Mucosa of rectum (tissue), 2 donors: Measurements from ENCODE around the gene SPDYE2B.
"Not testable (repeated sequence)": the region's sequence is repeated elsewhere in the genome, so short reads cannot be mapped to it uniquely, and the experiment has no call there.

ENCODE experiments used
- H3K27ac ChIP-seq, 2 donors: one replicate each; pipeline ENCODE4 v1.7.0; 2013; ENCODE audit warnings: inconsistent platforms in 2 of 2, low read depth in 2 of 2, low read length in 2 of 2
- H3K27me3 ChIP-seq, 2 donors: one replicate each; pipeline ENCODE4 v1.7.0; 2013; ENCODE audit warnings: low read length in 2 of 2; ENCODE audit not compliant: control insufficient read depth in 2 of 2, insufficient read depth in 2 of 2
- H3K36me3 ChIP-seq, 2 donors: one replicate each; pipeline ENCODE4 v1.7.0; 2013; ENCODE audit warnings: low read length in 2 of 2; ENCODE audit not compliant: control insufficient read depth in 2 of 2, insufficient read depth in 2 of 2
- H3K4me1 ChIP-seq, 2 donors: one replicate each; pipeline ENCODE4 v1.7.0; 2013; ENCODE audit warnings: low read length in 2 of 2, mild to moderate bottlenecking in 1 of 2; ENCODE audit not compliant: control insufficient read depth in 2 of 2, insufficient read depth in 2 of 2
- H3K4me3 ChIP-seq, 2 donors: one replicate each; pipeline ENCODE4 v1.7.0; 2013; ENCODE audit warnings: low read length in 2 of 2
- H3K9ac ChIP-seq, 2 donors: one replicate each; pipeline ENCODE4 v1.7.0; 2013; ENCODE audit warnings: low read length in 2 of 2, low read depth in 1 of 2, mild to moderate bottlenecking in 1 of 2
- H3K9me3 ChIP-seq, 2 donors: one replicate each; pipeline ENCODE4 v1.7.0; 2013; ENCODE audit warnings: low read length in 2 of 2; ENCODE audit not compliant: control insufficient read depth in 2 of 2
- donor health status: healthy.
- donor health status: Normal muscosa, but diverticular disease.

Gene SPDYE2B

DNA sequence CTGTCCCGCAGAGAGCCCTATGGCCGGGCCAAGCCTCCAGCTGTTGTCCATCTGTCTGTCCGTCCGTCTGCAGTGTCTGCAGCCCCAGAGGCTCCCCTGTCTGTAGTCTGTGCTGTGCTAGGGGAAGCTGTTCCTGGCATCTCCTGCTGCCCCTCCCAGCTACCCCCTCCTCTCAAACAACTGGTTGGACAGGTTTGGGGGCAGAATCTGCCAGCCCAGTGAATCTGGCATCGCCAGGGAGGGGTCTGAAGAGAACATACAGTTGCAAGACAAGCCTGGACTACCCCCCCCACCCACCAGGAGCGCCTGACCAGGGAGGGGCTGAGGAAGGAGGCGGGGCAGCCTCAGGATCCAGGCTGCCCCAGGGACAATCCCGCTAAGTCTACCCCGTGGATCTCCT is 7.4 kb upstream of the SPDYE2B start, which contains the start of gene UPK3BL1:
Gene UPK3BL1 (minus strand): TSS at position 101 of the 400 bp plus-strand sequence. CDS start 50 bp downstream, at position 51.
- H3K9ac ChIP-seq, H3K9me3 ChIP-seq, H3K36me3 ChIP-seq, H3K4me1 ChIP-seq, H3K27me3 ChIP-seq, H3K4me3 ChIP-seq, H3K27ac ChIP-seq: not testable (repeated sequence)

DNA sequence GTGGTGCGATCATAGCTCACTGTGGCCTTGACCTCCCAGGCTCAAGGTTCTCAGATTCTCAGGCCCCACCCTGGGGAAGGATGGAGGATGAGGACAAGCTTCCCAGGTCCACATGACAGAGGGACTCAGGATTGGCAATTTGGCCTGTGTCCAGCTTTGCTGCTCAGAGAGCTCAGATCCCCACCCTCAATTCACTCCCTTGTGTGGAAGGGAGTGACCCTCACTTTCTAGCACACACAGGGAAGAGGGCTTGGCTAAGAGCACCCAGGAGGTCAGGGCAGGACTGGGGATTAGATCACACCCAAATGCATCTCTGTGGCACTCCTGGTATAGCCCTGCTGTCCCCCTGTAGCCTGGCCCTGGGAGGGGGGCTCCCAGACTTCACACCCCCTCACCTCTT is 6.7 kb upstream of the SPDYE2B start:
- H3K9ac ChIP-seq, H3K9me3 ChIP-seq, H3K4me3 ChIP-seq, H3K36me3 ChIP-seq, H3K27me3 ChIP-seq, H3K4me1 ChIP-seq, H3K27ac ChIP-seq: not testable (repeated sequence)

DNA sequence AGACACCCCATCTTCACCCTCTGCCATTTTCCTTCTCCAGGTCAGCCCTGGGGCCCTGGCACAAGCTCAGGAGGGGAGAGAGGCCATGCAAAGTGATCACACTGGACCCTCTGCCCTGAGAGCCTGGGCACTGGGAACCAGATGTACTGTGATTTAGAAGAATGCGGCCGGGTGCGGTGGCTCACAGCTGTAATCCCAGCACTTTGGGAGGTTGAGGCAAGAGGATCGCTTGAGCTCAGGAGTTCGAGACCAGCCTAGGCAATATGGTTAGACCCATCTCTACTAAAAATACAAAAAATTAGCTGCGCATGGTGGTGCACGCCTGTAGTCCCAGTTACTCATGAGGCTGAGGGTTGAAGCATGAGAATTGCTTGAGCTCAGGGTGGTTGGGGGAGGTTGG is 2.3 kb upstream of the SPDYE2B start:
- H3K27me3 ChIP-seq, H3K27ac ChIP-seq: not testable (repeated sequence)

DNA sequence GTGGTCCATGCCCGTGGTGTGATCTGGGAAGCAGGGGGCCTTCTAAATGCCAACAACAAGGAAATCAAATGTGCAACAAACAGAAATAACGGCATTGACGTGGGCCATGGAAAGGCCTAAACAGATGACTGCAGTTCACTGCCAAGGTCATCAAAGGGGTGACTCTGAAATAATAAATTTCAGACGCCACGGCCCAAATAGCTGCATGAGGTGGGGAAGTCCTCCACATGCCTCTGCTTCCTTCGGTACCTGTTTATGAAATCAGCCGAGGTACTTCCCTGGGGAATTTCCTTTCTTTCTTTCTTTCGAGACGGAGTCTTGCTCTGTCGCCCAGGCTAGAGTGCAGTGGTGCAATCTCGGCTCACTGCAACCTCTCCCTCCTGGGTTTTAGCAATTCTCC is 14.6 kb downstream of the SPDYE2B start:
- not testable (repeated sequence) for H3K36me3 ChIP-seq, H3K9ac ChIP-seq, H3K4me1 ChIP-seq, H3K9me3 ChIP-seq, H3K27ac ChIP-seq, H3K4me3 ChIP-seq, H3K27me3 ChIP-seq

More for the DNA sequence above, 2.3 kb upstream of the SPDYE2B start:
- not testable (repeated sequence) for H3K4me1 ChIP-seq, H3K9me3 ChIP-seq, H3K4me3 ChIP-seq, H3K9ac ChIP-seq, H3K36me3 ChIP-seq

DNA sequence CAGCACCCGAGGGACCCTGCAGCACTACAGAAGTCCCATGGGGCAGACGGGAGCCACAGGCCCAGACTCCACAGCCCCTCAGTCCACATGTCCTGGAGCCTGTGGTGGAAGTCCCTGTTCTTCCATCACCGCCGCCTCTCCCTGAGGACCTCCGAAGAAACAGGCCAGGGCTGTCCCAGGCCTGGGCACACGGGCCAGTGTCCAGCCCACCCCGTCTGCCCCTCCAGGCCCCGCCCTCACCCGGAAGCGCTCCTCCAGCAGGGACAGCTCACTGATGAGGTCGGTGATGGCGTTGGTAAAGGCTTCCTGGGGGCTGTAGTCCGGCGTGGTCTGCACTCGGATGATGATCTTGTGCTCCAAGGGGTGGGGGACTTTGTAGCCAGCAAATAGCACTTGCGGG is 16.7 kb downstream of the SPDYE2B start:
- H3K4me1 ChIP-seq, H3K36me3 ChIP-seq, H3K4me3 ChIP-seq, H3K27me3 ChIP-seq, H3K9ac ChIP-seq, H3K27ac ChIP-seq, H3K9me3 ChIP-seq: not testable (repeated sequence)

DNA sequence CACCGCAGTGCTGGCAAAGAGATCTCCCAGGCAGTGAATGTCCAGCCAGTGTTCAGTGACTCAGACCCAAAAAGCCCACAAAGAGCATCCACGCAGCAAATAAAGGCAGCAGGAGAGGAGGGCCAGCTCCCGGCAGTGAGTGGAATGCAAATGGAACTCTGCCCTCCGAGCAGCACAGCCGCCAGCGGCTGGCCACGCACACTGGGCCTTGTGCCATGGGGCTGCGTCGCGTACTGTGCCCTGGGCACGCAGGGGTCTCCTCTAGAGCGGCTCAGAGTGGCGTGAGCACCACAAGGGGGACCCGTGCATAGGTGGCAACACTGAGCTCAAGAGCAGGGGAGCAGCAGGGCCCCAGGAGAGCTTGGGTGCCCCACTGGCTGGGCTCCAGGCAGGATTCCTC is 17.4 kb downstream of the SPDYE2B start:
- not testable (repeated sequence) for H3K36me3 ChIP-seq, H3K9me3 ChIP-seq, H3K4me3 ChIP-seq, H3K9ac ChIP-seq, H3K27ac ChIP-seq, H3K4me1 ChIP-seq, H3K27me3 ChIP-seq

DNA sequence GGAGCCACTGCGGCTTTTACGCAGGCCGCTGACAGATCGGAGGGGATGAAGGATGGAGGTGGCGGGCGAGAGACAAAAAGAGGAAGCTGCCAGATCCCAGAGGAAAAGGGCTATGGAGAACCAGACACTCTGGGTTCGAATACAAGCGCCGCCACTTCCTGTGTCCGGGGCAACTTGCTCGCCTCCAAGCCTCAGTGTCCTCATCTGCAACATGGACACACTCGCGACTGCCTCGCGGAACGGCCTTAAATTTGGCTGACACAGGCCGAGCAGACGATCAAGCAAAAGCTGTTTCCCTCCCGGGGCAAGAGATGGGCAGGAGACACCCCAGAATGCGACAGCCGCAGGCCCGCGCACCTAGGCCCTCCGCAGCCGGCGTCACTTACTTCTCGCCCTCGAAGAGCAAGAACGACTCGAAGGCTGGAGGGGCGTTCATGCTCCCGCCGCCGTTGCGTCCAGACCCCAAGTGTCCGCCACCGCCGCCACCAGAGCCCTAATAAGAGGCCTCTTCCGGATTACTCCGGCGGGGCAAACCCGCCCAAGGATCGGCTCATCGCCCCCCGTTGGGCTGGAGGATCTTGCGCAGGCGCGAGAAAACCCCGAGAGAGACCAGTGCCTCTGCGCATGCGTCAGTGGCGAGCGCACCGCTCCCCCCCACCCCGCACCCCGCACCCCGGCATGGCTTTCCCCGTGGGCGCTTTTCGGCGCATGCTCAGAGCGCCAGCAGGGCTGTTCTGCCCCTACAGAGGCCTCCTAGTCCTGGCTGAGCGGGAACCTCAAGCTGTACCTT is 21.2 kb downstream of the SPDYE2B start, which contains the start of gene POLR2J2:
Gene POLR2J2 (minus strand): TSS at position 498 of the 790 bp plus-strand sequence. CDS start 62 bp downstream, at position 436.
- not testable (repeated sequence) for H3K27me3 ChIP-seq, H3K9me3 ChIP-seq, H3K4me1 ChIP-seq, H3K36me3 ChIP-seq, H3K9ac ChIP-seq, H3K4me3 ChIP-seq, H3K27ac ChIP-seq

DNA sequence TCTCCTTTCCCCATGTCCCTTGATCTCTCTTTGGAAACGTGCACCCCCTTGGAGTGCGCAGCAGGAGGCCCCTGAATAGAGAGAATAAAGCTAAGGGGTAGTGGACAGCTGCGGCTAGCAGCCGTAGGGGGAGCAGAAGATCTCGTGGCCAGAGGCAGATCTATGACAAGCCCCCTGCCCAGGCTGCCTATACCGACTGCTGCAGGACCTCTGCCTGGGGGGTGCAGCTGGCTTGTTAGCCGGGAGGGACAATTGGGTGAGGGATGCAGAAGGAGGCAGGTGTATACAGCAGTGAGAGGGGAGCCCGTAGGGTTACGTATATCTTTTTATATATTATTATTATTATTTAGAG is 21.8 kb downstream of the SPDYE2B start:
- not testable (repeated sequence) for H3K4me1 ChIP-seq, H3K9ac ChIP-seq, H3K27ac ChIP-seq, H3K4me3 ChIP-seq, H3K27me3 ChIP-seq, H3K36me3 ChIP-seq, H3K9me3 ChIP-seq

DNA sequence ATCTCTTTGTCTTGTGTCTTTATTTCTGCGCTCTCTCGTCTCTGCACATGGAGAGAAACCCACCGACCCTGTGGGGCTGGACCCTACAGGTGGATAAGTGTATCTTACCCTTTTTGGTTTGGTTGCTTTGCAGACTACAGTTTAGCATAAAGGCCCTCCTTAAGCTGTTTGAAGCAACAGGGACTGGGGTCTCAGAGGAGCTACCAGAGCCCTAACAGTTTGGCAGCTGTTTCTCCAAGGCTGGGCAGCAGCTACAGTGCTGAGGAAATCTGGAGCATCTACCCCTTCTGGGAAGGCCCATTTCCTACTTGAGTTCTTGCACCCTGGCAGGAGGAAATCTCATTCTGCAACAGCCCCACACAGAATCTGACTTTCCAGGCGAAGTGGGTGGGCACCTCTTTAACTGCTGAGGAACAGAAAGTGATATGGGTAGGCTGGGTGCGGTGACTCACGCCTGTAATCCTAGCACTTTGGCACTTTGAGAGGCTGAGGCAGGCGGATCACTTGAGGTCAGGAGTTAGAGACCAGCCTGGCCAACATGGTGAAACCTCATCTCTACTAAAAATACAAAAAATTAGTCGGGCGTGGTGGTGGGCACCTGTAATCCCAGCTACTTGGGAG is 23.4 kb downstream of the SPDYE2B start:
- H3K4me3 ChIP-seq, H3K27me3 ChIP-seq, H3K9ac ChIP-seq, H3K27ac ChIP-seq, H3K4me1 ChIP-seq, H3K9me3 ChIP-seq, H3K36me3 ChIP-seq: not testable (repeated sequence)

DNA sequence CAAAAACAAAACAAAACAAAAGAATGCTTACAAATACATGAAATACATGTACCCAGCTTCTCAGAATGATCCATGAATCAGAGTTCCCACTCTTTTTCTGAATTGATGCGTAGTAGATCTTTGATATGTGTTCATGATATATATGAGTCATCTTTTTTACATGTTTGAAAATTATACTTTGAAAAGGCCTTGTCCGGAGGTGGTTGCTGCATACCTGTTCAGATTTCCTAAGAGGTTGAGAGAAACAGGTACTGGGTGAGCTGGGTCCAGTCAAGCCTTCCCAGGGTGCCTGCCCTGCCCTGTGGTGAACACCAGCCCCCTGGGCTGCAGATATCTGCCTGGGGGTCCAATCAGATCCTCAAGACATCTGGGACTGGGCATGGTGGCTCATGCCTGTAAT is 25.4 kb downstream of the SPDYE2B start:
- H3K36me3 ChIP-seq, H3K4me3 ChIP-seq, H3K27ac ChIP-seq, H3K9me3 ChIP-seq, H3K27me3 ChIP-seq, H3K9ac ChIP-seq, H3K4me1 ChIP-seq: not testable (repeated sequence)
